IPS-18c (cell line): ENCODE measurements around the gene MRGPRD.

Experiments
- H3K4me3 ChIP-seq: 2 replicates; pipeline ENCODE4 v1.7.0; 2013; ENCODE audit warnings: low read depth, mild to moderate bottlenecking, low read length, moderate library complexity; ENCODE audit not compliant: insufficient read depth
- H3K9me3 ChIP-seq: one replicate; pipeline ENCODE4 v1.6.1; 2013; ENCODE audit warnings: mild to moderate bottlenecking, low read length, moderate library complexity; ENCODE audit not compliant: control insufficient read depth, insufficient read depth

MRGPRD gene

GRCh38 chr11:68942751-68943271 is 38.0 kb downstream of the MRGPRD start:
- H3K9me3 ChIP-seq = no peaks in the 10 kb centered on the region
- H3K4me3 ChIP-seq = no peak overlapping the region

- no peak overlapping the region for H3K4me3 ChIP-seq
- H3K9me3 ChIP-seq = no peaks in the 10 kb centered on the region
These were observed 38.6 kb downstream of the MRGPRD start for GRCh38 chr11:68942095-68942620.

- Histone ChIP-seq H3K9me3 (no peaks in the 10 kb centered on the region), H3K4me3 (no peak overlapping the region)
These were observed 39.3 kb downstream of the MRGPRD start for GRCh38 chr11:68941324-68942094.

- Histone ChIP-seq H3K4me3 (no peak overlapping the region), H3K9me3 (no peaks in the 10 kb centered on the region)
These were observed 40.0 kb downstream of the MRGPRD start for GRCh38 chr11:68940651-68941323.

GRCh38 chr11:68939583-68940555 is 40.9 kb downstream of the MRGPRD start:
- Histone ChIP-seq H3K4me3 (no peak overlapping the region), H3K9me3 (no peaks in the 10 kb centered on the region)

- H3K4me3 ChIP-seq = no peak overlapping the region
- no peaks in the 10 kb centered on the region for H3K9me3 ChIP-seq
These were observed 41.8 kb downstream of the MRGPRD start for GRCh38 chr11:68938816-68939582.

- Histone ChIP-seq H3K9me3 (no peaks in the 10 kb centered on the region), H3K4me3 (no peak overlapping the region)
These were observed 42.7 kb downstream of the MRGPRD start for GRCh38 chr11:68938088-68938487.

- no peak overlapping the region for H3K4me3 ChIP-seq
These were observed 43.8 kb downstream of the MRGPRD start for GRCh38 chr11:68936676-68937620.

GRCh38 chr11:68936358-68936636 is 44.5 kb downstream of the MRGPRD start:
- Histone ChIP-seq H3K4me3 (no peak overlapping the region), H3K9me3 (no peaks in the 10 kb centered on the region)

More at GRCh38 chr11:68936676-68937620, 43.8 kb downstream of the MRGPRD start:
- no peaks in the 10 kb centered on the region for H3K9me3 ChIP-seq

GRCh38 chr11:68935516-68936357 is 45.0 kb downstream of the MRGPRD start:
- Histone ChIP-seq H3K4me3 (no peak overlapping the region), H3K9me3 (no peaks in the 10 kb centered on the region)

GRCh38 chr11:68935066-68935465 is 45.7 kb downstream of the MRGPRD start:
- Histone ChIP-seq H3K9me3 (no peaks in the 10 kb centered on the region), H3K4me3 (no peak overlapping the region)

GRCh38 chr11:68934666-68935065 is 46.1 kb downstream of the MRGPRD start:
- H3K4me3 ChIP-seq = no peak overlapping the region
- H3K9me3 ChIP-seq = no peaks in the 10 kb centered on the region

- no peaks in the 10 kb centered on the region for H3K9me3 ChIP-seq
- no peak overlapping the region for H3K4me3 ChIP-seq
These were observed 46.5 kb downstream of the MRGPRD start for GRCh38 chr11:68934321-68934645.

GRCh38 chr11:68933605-68934320 is 47.0 kb downstream of the MRGPRD start:
- Histone ChIP-seq H3K4me3 (no peak overlapping the region), H3K9me3 (no peaks in the 10 kb centered on the region)
